ENCODE results near the gene PPFIBP2. TPM values are rescaled to one million over a fixed set of nuclear protein-coding genes. Genes with fewer than 3 reads are reported as not detected.

Gene PPFIBP2
- total RNA-seq, 6 donors from 2014 or later: 10.6 to 63.9 (median 36.7) TPM

- 86 to 89% methylated on average over 3 of the region's 3 CpGs for WGBS, 2 donors
- TF ChIP-seq POLR2AphosphoS5 (IDR thresholded peaks at IDR 0.05) (no peak), POLR2A (IDR thresholded peaks at IDR 0.05) (no peak), CTCF (IDR thresholded peaks at IDR 0.05) (no peak), EP300 (IDR thresholded peaks at IDR 0.05) (no peak)
These were observed 161.8 kb downstream of the PPFIBP2 start for GRCh38 chr11:7675631-7676030.

GRCh38 chr11:7677071-7677470, 163.3 kb downstream of the PPFIBP2 start:
- Histone ChIP-seq H3K27me3 (peaks cover 0 to 15% (median 4%) of the 10 kb centered on the region in 4 donors), H3K27ac (no peak overlapping the region), H3K36me3 (no peaks in the 10 kb centered on the region), H3K4me3 (no peak overlapping the region), H3K9me3 (no peaks in the 10 kb centered on the region), H3K4me1 (peaks cover 5 to 20% (median 19%) of the 10 kb centered on the region in 4 donors)
- ATAC-seq (ENCODE audit: low FRiP score in 2 of 2): no peak
- no peak for TF ChIP-seq POLR2A (IDR thresholded peaks at IDR 0.05)
- no peak for TF ChIP-seq CTCF (IDR thresholded peaks at IDR 0.05)
- no peak for TF ChIP-seq EP300 (IDR thresholded peaks at IDR 0.05)
- no peak for DNase-seq
- WGBS, 2 donors: 67 to 79% methylated on average over 5 of the region's 5 CpGs

More at GRCh38 chr11:7675631-7676030, 161.8 kb downstream of the PPFIBP2 start:
- DNase-seq (no peak), ATAC-seq (ENCODE audit: low FRiP score in 2 of 2) (no peak)
- no peak overlapping the region for H3K4me3 ChIP-seq
- H3K4me1 ChIP-seq: peaks cover 5 to 20% (median 19%) of the 10 kb centered on the region in 4 donors
- H3K27ac ChIP-seq: no peak overlapping the region
- peaks cover 0 to 15% (median 4%) of the 10 kb centered on the region in 4 donors for H3K27me3 ChIP-seq
- H3K9me3 ChIP-seq: no peaks in the 10 kb centered on the region
- H3K36me3 ChIP-seq: no peaks in the 10 kb centered on the region

- Histone ChIP-seq H3K27ac (no peak overlapping the region), H3K4me3 (no peak overlapping the region), H3K36me3 (no peaks in the 10 kb centered on the region), H3K9me3 (no peaks in the 10 kb centered on the region), H3K27me3 (peaks cover 0 to 13% (median 4%) of the 10 kb centered on the region in 4 donors), H3K4me1 (peaks cover 4 to 18% (median 15%) of the 10 kb centered on the region in 4 donors)
- WGBS, 2 donors: 58 to 63% methylated on average over 4 of the region's 4 CpGs
- ATAC-seq (ENCODE audit: low FRiP score in 2 of 2): no peak
- TF ChIP-seq CTCF (IDR thresholded peaks at IDR 0.05) (no peak), EP300 (IDR thresholded peaks at IDR 0.05) (no peak), POLR2AphosphoS5 (IDR thresholded peaks at IDR 0.05) (no peak), POLR2A (IDR thresholded peaks at IDR 0.05) (no peak)
- DNase-seq: no peak
These were observed 164.0 kb downstream of the PPFIBP2 start for GRCh38 chr11:7677796-7678201.

- Histone ChIP-seq H3K36me3 (no peaks in the 10 kb centered on the region), H3K4me1 (no peaks in the 10 kb centered on the region), H3K4me3 (no peak overlapping the region), H3K27ac (no peak overlapping the region), H3K9me3 (no peaks in the 10 kb centered on the region), H3K27me3 (no peaks in the 10 kb centered on the region)
- ATAC-seq (ENCODE audit: low FRiP score in 2 of 2) (no peak), DNase-seq (no peak)
- TF ChIP-seq CTCF (IDR thresholded peaks at IDR 0.05) (no peak), EP300 (IDR thresholded peaks at IDR 0.05) (no peak), POLR2AphosphoS5 (IDR thresholded peaks at IDR 0.05) (no peak), POLR2A (IDR thresholded peaks at IDR 0.05) (no peak)
- 91 to 98% methylated on average over 2 of the region's 2 CpGs for WGBS, 2 donors
These were observed 169.8 kb downstream of the PPFIBP2 start for GRCh38 chr11:7683571-7683970.

- no peak for ATAC-seq (ENCODE audit: low FRiP score in 2 of 2)
- no peak for TF ChIP-seq CTCF (IDR thresholded peaks at IDR 0.05)
- TF ChIP-seq POLR2A (IDR thresholded peaks at IDR 0.05): no peak
- no peak for TF ChIP-seq EP300 (IDR thresholded peaks at IDR 0.05)
- no peak for TF ChIP-seq POLR2AphosphoS5 (IDR thresholded peaks at IDR 0.05)
- Histone ChIP-seq H3K27me3 (no peaks in the 10 kb centered on the region), H3K9me3 (no peaks in the 10 kb centered on the region), H3K27ac (no peak overlapping the region), H3K36me3 (no peaks in the 10 kb centered on the region), H3K4me1 (no peaks in the 10 kb centered on the region), H3K4me3 (no peak overlapping the region)
- DNase-seq: no peak
- 84 to 87% methylated on average over 4 of the region's 4 CpGs for WGBS, 2 donors
These were observed 173.0 kb downstream of the PPFIBP2 start for GRCh38 chr11:7686761-7687160.
